AG04449 (cell line): Measurements from ENCODE around the gene AFG1L.

Experiments
- CTCF ChIA-PET: fragments of 350-600 bp; formaldehyde crosslinking; extraction: SDS; loops from one replicate; lab custom pipeline; 2021; ENCODE audit warnings: antibody characterized with exemption; lab: Yijun Ruan, JAX
- POLR2A ChIA-PET: fragments of 400-600, 350-600 bp; formaldehyde crosslinking; extraction: SDS; loops from one replicate; lab custom pipeline; 2020; ENCODE audit warnings: antibody characterized with exemption, inconsistent platforms; lab: Yijun Ruan, JAX
- DNase-seq: peaks from one replicate; pipeline ENCODE4 v3.0.0-alpha.2; 2010; ENCODE audit warnings: low read depth, low spot score
- H3K4me3 ChIP-seq: 2 replicates; pipeline ENCODE4 v1.5.1; 2011; ENCODE audit warnings: low read depth, mild to moderate bottlenecking, control low read depth, low read length
- TF ChIP-seq, protein P1 (sequence below): IDR thresholded peaks from one replicate; pipeline ENCODE4 v1.5.1; 2011; ENCODE audit warnings: mild to moderate bottlenecking, moderate library complexity, low read length, control low read depth, inconsistent platforms; ENCODE audit not compliant: insufficient read depth; ENCODE audit errors: missing control alignments

AFG1L gene

GRCh38 chr6:108565893-108566292, 271.0 kb downstream of the AFG1L start:
- ChIA-PET POLR2A (interaction anchor here (0.6 kb wide), 1 partner anchor 86 kb away, joined by 3 read pairs; no protein-coding TSS in a partner anchor), CTCF (no interaction called here)
- TF ChIP-seq, protein P1, sequence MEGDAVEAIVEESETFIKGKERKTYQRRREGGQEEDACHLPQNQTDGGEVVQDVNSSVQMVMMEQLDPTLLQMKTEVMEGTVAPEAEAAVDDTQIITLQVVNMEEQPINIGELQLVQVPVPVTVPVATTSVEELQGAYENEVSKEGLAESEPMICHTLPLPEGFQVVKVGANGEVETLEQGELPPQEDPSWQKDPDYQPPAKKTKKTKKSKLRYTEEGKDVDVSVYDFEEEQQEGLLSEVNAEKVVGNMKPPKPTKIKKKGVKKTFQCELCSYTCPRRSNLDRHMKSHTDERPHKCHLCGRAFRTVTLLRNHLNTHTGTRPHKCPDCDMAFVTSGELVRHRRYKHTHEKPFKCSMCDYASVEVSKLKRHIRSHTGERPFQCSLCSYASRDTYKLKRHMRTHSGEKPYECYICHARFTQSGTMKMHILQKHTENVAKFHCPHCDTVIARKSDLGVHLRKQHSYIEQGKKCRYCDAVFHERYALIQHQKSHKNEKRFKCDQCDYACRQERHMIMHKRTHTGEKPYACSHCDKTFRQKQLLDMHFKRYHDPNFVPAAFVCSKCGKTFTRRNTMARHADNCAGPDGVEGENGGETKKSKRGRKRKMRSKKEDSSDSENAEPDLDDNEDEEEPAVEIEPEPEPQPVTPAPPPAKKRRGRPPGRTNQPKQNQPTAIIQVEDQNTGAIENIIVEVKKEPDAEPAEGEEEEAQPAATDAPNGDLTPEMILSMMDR, result no peak
- no peak for DNase-seq
- peak overlapping the region; percentile 9; the same call in 1 of the 2 replicates for H3K4me3 ChIP-seq

GRCh38 chr6:108566406-108566805, 271.6 kb downstream of the AFG1L start:
- H3K4me3 ChIP-seq, result no peak overlapping the region
- ChIA-PET POLR2A (interaction anchor here (0.6 kb wide), 1 partner anchor 85 kb away, joined by 3 read pairs; no protein-coding TSS in a partner anchor), CTCF (interaction anchor here (1.2 kb wide), 1 partner anchor 10 kb away, joined by 6 read pairs; no protein-coding TSS in a partner anchor)
- DNase-seq, result no peak
- TF ChIP-seq, protein P1, result no peak

DNA sequence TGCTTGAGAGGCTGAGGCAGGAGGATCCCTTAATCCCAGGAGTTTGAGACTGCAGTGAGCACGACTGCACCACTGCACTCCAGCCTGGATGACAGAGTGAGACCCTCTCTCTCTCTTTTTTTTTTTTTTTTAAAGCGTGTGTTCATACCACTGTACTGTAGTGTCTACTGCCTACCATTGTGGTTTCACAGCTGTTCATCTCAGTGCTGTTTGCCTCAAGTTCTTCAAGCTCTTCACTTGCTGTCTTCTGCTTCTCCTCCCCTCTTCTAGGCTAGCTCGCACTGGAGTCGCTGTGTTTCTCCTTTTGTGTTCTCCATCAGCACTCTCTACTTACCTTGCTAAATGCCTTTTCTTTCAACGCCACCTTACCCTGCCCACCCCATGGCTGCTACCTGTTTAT, 273.2 kb downstream of the AFG1L start:
- H3K4me3 ChIP-seq, result no peak overlapping the region
- TF ChIP-seq, protein P1, result no peak
- POLR2A ChIA-PET, result interaction anchor here (0.7 to 0.9 kb wide), 2 partner anchors 84 to 325 kb away, joined by 3 read pairs; no protein-coding TSS in a partner anchor
- CTCF ChIA-PET, result interaction anchor here (1.3 to 1.4 kb wide), 3 partner anchors 9 to 20 kb away, joined by 3 to 5 read pairs (median 4); no protein-coding TSS in a partner anchor
- no peak for DNase-seq

DNA sequence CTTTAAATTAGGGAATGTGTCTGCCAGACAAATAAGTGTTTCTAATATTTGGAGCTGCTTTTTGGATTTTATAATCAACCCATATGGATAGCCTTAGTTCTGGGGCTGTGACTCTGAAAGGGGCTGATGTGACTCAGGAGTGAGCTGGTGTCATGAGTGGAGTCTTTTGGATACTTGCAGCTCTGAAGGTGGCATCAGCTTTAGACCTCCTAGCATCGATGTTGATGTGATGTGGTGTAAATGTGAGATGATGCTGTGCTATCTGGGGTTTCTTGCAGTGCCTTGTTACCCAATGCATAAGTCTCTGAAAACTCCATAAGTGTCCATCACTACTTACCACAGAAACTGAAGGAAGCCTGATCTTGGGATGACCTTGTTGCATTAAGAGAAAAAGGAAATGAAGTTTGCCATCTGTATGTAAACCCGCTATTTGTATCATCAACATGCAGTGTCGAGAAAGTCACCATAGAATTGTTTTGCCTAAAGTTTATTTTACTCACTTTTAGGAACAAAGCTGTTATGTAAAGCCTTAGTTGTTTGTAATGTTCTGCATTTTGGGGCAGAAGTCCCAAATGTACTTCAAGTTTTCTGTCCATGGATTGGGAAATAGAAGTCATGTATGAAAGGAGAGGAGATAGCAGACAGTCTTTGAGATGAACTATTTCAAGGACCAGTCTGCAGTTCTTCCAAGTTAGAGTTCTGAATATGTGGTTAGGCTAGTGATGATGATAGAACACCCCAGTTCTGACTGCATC, 273.9 kb downstream of the AFG1L start:
- no peak overlapping the region for H3K4me3 ChIP-seq
- POLR2A ChIA-PET, result interaction anchor here (0.9 kb wide), 1 partner anchor 83 kb away, joined by 3 read pairs; no protein-coding TSS in a partner anchor
- TF ChIP-seq, protein P1, result no peak
- CTCF ChIA-PET, result interaction anchor here (1.3 to 1.4 kb wide), 3 partner anchors 8 to 19 kb away, joined by 3 to 5 read pairs (median 4); no protein-coding TSS in a partner anchor
- no peak for DNase-seq

- H3K4me3 ChIP-seq, result no peak overlapping the region
- no peak for DNase-seq
- POLR2A ChIA-PET, result no interaction called here
- TF ChIP-seq, protein P1, result no peak
- CTCF ChIA-PET, result interaction anchor here (0.9 to 1.2 kb wide), 4 partner anchors 10 to 264 kb away, joined by 3 to 4 read pairs (median 4); no protein-coding TSS in a partner anchor
Measured at GRCh38 chr6:108570517-108570916, 275.7 kb downstream of the AFG1L start.
